MCF 10A (cell line): Measurements from ENCODE around the gene PADI3. TPM values are rescaled to one million over a fixed set of nuclear protein-coding genes. Genes with fewer than 3 reads are reported as not detected.

Source experiments
- BruUV-seq: library from RNA; stranded (reverse); fragments of 400-500 nt; replicated peaks from 2 replicates; lab custom pipeline; 2021; lab: Mats Ljungman, UMichigan
- CTCF ChIA-PET: fragments of 300-600 bp; sonication (Branson Sonifier 250); formaldehyde crosslinking; extraction: SDS; loops from one replicate; lab custom pipeline; 2021; ENCODE audit warnings: antibody characterized with exemption, inconsistent platforms; lab: Yijun Ruan, JAX
- POLR2A ChIA-PET: fragments of 300-600, 350-650 bp; sonication (Branson Sonifier 250); formaldehyde crosslinking; extraction: SDS; loops from one replicate; lab custom pipeline; 2020; ENCODE audit warnings: antibody characterized with exemption, inconsistent platforms; lab: Yijun Ruan, JAX
- DNase-seq: peaks from one replicate; pipeline ENCODE4 v3.0.0-alpha.2; 2018; ENCODE audit not compliant: unreplicated experiment
- H3K27ac Mint-ChIP-seq: one replicate; pipeline ENCODE4 v1.8.0; 2022; ENCODE audit warnings: mild to moderate bottlenecking, low read depth, mixed read lengths; ENCODE audit not compliant: unreplicated experiment
- H3K27me3 Mint-ChIP-seq: one replicate; pipeline ENCODE4 v1.8.0; 2022; ENCODE audit warnings: mixed read lengths; ENCODE audit not compliant: insufficient read depth, unreplicated experiment
- H3K36me3 Mint-ChIP-seq: one replicate; pipeline ENCODE4 v1.8.0; 2022; ENCODE audit warnings: mild to moderate bottlenecking, moderate library complexity, mixed read lengths; ENCODE audit not compliant: insufficient read depth, unreplicated experiment
- H3K4me1 Mint-ChIP-seq: one replicate; pipeline ENCODE4 v1.8.0; 2022; ENCODE audit warnings: mixed read lengths; ENCODE audit not compliant: insufficient read depth, unreplicated experiment
- H3K4me3 Mint-ChIP-seq: one replicate; pipeline ENCODE4 v1.8.0; 2022; ENCODE audit warnings: mild to moderate bottlenecking, moderate library complexity, mixed read lengths; ENCODE audit not compliant: unreplicated experiment
- H3K9me3 Mint-ChIP-seq: one replicate; pipeline ENCODE4 v1.8.0; 2022; ENCODE audit warnings: mixed read lengths; ENCODE audit not compliant: unreplicated experiment
- intact Hi-C: fragments of 100-400 bp; cut with micrococcal nuclease; formaldehyde crosslinking; loops from 2 replicates; pipeline ENCODE4 v1.14.1; 2022
- total RNA-seq: library from RNA; stranded (reverse); gene quantifications from 2 replicates; pipeline ENCODE4 v1.2.3, GENCODE V29; 2022
- TF ChIP-seq, protein P1 (sequence below): fragments of 200-600 bp; IDR thresholded peaks from one replicate; pipeline ENCODE4 v1.8.0; 2022; ENCODE audit warnings: antibody characterized with exemption, mild to moderate bottlenecking; ENCODE audit not compliant: unreplicated experiment

PADI3 gene
- total RNA-seq, 1 experiment from 2014 or later, result 0.12 TPM

DNA sequence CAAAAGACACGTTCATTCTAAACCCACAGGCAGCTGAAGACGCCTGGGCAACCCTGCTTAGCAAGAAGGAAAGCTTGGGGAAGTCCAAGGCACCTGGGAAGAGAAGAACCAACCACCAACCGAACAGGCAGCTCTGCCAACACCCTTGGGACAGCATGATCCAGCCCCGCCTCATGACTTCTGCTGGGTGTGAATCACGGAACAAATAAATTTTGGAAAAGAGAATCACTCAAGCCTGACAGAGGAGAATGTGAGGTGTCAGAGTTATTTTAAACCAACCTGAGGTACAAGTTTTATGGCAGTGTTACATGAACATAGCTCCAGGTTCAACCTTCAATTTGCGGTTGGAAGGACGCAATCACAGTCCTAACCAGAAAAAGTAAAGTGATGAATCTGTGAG lies 49.1 kb downstream of the PADI3 start:
- DNase-seq, result peak; percentile 82
- POLR2A ChIA-PET, result interaction anchor here (0.5 to 3.2 kb wide), 15 partner anchors 8 to 393 kb away, joined by 3 to 34 read pairs (median 4); partner anchors contain the start of gene PADI4
- peaks cover 35% of the 10 kb centered on the region for H3K4me1 Mint-ChIP-seq
- BruUV-seq, result no TSS peak
- intact Hi-C loops, result no loop called here
- peak overlapping the region; percentile 73 for H3K27ac Mint-ChIP-seq
- no peaks in the 10 kb centered on the region for H3K36me3 Mint-ChIP-seq
- H3K9me3 Mint-ChIP-seq, result peaks cover 8% of the 10 kb centered on the region
- no peaks in the 10 kb centered on the region for H3K27me3 Mint-ChIP-seq
- TF ChIP-seq, protein P1, sequence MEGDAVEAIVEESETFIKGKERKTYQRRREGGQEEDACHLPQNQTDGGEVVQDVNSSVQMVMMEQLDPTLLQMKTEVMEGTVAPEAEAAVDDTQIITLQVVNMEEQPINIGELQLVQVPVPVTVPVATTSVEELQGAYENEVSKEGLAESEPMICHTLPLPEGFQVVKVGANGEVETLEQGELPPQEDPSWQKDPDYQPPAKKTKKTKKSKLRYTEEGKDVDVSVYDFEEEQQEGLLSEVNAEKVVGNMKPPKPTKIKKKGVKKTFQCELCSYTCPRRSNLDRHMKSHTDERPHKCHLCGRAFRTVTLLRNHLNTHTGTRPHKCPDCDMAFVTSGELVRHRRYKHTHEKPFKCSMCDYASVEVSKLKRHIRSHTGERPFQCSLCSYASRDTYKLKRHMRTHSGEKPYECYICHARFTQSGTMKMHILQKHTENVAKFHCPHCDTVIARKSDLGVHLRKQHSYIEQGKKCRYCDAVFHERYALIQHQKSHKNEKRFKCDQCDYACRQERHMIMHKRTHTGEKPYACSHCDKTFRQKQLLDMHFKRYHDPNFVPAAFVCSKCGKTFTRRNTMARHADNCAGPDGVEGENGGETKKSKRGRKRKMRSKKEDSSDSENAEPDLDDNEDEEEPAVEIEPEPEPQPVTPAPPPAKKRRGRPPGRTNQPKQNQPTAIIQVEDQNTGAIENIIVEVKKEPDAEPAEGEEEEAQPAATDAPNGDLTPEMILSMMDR, result no peak
- H3K4me3 Mint-ChIP-seq, result peak overlapping the region; percentile 35
- CTCF ChIA-PET, result interaction anchor here (0.5 to 1.2 kb wide), 5 partner anchors 12 to 172 kb away, joined by 3 to 5 read pairs (median 3); no protein-coding TSS in a partner anchor

DNA sequence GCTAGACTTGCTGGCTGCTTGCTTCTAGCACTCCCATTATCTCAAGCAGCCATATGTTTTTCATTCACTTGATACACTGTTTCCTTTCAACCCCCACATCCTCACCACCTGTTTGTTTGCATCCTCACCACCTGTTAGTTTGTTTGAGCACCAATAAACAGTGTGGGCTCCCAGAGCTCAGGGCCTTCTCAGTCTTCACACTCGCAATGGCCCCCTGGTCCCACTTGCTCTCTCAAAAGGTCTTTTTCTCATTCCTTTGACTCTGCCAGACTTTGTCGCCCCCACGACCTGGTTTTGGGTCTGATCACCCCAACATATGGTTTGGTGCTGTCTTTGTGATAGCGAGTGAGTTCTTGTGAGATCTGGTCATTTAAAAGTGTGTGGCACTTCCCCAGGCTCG lies 52.9 kb downstream of the PADI3 start:
- ChIA-PET CTCF (no interaction called here), POLR2A (no interaction called here)
- Mint-ChIP-seq H3K36me3 (no peaks in the 10 kb centered on the region), H3K27me3 (no peaks in the 10 kb centered on the region), H3K9me3 (peaks cover 8% of the 10 kb centered on the region), H3K4me1 (peaks cover 60% of the 10 kb centered on the region), H3K27ac (no peak overlapping the region), H3K4me3 (no peak overlapping the region)
- DNase-seq, result no peak
- TF ChIP-seq, protein P1, result no peak
- intact Hi-C loops, result no loop called here
- BruUV-seq, result no TSS peak

DNA sequence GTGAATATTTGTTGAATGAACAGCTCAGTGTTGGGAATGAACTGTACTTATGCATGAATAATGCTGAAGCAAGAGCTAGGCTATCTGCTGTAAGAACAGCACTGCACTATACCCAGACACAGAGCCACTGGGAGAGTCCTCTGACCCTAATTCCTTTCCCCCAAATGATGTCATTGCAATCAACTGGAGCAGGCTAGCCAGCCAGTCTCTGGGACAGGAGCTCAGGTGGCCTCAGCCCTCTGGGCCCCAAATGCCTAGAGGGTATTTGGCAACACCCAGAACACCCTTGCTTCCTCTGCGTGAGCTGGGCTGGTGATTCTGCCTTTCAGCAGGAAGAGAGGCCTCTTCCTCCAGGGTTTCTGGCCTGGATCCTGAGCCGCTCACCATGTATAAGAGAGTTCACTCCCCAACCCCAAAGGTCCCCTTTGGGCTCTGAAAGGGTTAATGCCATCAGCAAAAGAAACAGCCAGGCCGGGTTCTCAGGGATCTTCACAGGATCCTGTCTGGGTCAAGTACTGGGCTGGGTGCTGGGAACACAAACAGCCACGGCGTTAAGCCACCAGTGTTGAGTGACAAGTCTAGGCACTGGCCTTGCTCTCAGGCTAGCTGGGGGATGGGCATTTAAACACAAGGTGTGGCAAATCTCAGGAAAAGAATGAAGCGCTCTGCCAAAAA lies 55.4 kb downstream of the PADI3 start:
- Mint-ChIP-seq H3K9me3 (peaks cover 8% of the 10 kb centered on the region), H3K27me3 (no peaks in the 10 kb centered on the region), H3K4me3 (no peak overlapping the region), H3K27ac (peak overlapping the region; percentile 35), H3K36me3 (no peaks in the 10 kb centered on the region), H3K4me1 (peaks cover 41% of the 10 kb centered on the region)
- POLR2A ChIA-PET, result interaction anchor here (0.5 to 1.9 kb wide), 8 partner anchors 11 to 258 kb away, joined by 3 to 24 read pairs (median 4); no protein-coding TSS in a partner anchor
- no TSS peak for BruUV-seq
- TF ChIP-seq, protein P1, result no peak
- peak; percentile 67 for DNase-seq
- CTCF ChIA-PET, result interaction anchor here (0.6 to 1.3 kb wide), 5 partner anchors 9 to 187 kb away, joined by 3 to 7 read pairs (median 3); no protein-coding TSS in a partner anchor
- intact Hi-C loops, result no loop called here

DNA sequence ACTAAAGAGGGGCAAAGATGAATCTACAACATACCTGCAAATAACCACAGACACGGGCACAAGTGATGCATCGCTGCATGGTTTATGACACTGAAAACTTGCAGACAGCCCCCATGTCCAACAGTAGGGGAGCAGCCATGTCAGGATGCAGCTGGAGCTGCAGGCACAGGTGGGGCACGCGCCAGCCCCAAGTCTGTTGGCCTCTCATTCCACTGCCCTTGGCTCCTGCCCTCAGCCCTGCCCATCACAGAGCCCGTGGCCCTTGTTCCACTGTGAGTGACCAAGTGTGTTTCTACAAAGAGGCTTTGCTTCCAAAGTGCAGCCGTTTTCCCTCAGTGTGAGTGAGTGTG lies 55.9 kb downstream of the PADI3 start:
- peak overlapping the region; percentile 35 for H3K27ac Mint-ChIP-seq
- no peak overlapping the region for H3K4me3 Mint-ChIP-seq
- H3K4me1 Mint-ChIP-seq, result peaks cover 43% of the 10 kb centered on the region
- ChIA-PET POLR2A (interaction anchor here (0.5 to 1.9 kb wide), 6 partner anchors 12 to 259 kb away, joined by 3 to 24 read pairs (median 5); no protein-coding TSS in a partner anchor), CTCF (interaction anchor here (0.6 to 1.3 kb wide), 4 partner anchors 8 to 187 kb away, joined by 3 to 7 read pairs (median 3); no protein-coding TSS in a partner anchor)
- no peak for DNase-seq
- H3K9me3 Mint-ChIP-seq, result peaks cover 8% of the 10 kb centered on the region
- no TSS peak for BruUV-seq
- H3K27me3 Mint-ChIP-seq, result no peaks in the 10 kb centered on the region
- intact Hi-C loops, result no loop called here
- TF ChIP-seq, protein P1, result no peak
- H3K36me3 Mint-ChIP-seq, result no peaks in the 10 kb centered on the region
